Epithelial cell of umbilical artery (primary cell): ENCODE data around the gene OR4M2. TPM values are rescaled to one million over a fixed set of nuclear protein-coding genes. Genes with fewer than 3 reads are reported as not detected.

ENCODE experiments used
- total RNA-seq: library from RNA; depleted of rRNA; stranded (reverse); fragments of >200 nt; gene quantifications from 2 replicates; pipeline ENCODE4 v1.2.3, GENCODE V29; 2014

The OR4M2 gene
- not detected in 2 replicates for total RNA-seq

DNA sequence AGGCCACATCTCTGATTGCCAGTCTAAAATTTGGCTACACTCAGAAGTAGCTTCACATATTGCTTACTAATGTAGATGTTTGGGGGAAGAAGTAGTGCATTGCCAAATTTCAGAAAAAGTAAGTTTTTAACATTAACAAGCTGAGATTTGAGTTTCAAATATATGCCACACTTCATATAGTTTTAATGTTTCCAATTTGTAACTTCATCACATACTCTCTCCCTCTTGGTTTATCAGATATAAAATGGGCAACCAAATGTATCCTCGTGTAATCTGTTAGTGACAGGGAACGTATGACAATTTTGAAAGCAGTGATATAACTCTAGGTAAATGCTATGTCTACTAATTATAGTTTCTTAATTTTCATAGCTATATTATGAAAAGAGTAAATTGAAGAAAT, at the start of gene OR4M2:
OR4M2 (plus strand) TSS at position 301 of the 400 bp plus-strand sequence; CDS start at position 399, 98 bp downstream.

Other genes starting within 250 kb of the OR4M2 start
- gene POTEB, start 202.8 kb upstream of the OR4M2 start, total RNA-seq, result not detected in 2 replicates